ENCODE data around the gene ZZZ3.

The ZZZ3 gene

DNA sequence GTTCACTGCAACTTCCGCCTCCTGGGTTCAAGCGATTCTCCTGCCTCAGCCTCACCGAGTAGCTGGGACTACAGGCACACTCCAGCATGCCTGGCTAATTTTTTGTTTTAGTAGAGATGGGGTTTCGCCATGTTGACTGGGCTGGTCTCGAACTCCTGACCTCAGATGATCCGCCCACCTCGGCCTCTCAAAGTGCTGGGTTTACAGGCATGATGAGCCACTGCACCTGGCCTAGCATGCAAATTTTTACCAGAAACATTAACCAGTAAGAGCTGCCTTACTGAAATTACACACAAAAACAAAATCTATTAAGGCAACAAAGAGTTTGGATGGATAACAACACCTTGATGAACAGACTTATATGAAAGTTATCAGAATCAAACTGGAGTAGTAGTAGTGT is 12.1 kb downstream of the ZZZ3 start:
- peaks cover 94% of the 10 kb centered on the region for H3K79me2 ChIP-seq (ENCODE audit: control insufficient read depth, insufficient read depth, low read length, unreplicated experiment)
- H3K27me3 ChIP-seq (ENCODE audit: insufficient read depth, low read length) = no peaks in the 10 kb centered on the region
- no peaks in the 10 kb centered on the region for H3K36me3 ChIP-seq (ENCODE audit: insufficient read depth, low read length)
- no peak overlapping the region for H3K27ac ChIP-seq (ENCODE audit: low read depth, low read length)
- peaks cover 26% of the 10 kb centered on the region for H3K4me1 ChIP-seq (ENCODE audit: control insufficient read depth, insufficient read depth, low read length, unreplicated experiment)
- no peak overlapping the region for H2AFZ ChIP-seq (ENCODE audit: low read length, unreplicated experiment)
- H3K4me3 ChIP-seq (ENCODE audit: low read depth, low read length) = no peak overlapping the region

DNA sequence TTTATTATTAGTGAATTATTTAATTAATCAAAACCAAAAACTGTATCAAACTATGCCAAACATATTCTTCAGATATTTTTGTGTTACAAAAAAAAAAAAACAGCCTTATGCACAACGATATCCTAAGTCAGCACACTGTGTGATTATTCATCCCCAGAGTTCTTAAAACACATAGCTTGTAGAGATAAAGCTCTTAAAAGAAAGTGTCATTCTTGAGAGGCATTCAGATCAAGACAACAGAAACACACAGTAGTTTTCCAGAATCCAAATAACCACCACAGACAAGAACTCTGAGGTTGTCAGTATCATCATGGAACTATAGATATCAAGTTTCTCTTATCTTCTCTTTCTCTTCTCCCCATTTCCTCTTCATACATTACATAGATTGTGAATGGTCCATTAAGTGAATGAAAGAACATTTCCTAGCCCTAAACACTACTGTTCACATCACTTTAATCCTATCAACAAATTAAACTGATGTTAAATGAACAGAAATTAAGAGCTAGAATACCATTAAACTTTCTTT is 13.5 kb downstream of the ZZZ3 start:
- H3K27ac ChIP-seq (ENCODE audit: low read depth, low read length) = no peak overlapping the region
- no peak overlapping the region for H2AFZ ChIP-seq (ENCODE audit: low read length, unreplicated experiment)
- H3K79me2 ChIP-seq (ENCODE audit: control insufficient read depth, insufficient read depth, low read length, unreplicated experiment) = peaks cover 96% of the 10 kb centered on the region
- no peaks in the 10 kb centered on the region for H3K36me3 ChIP-seq (ENCODE audit: insufficient read depth, low read length)
- no peaks in the 10 kb centered on the region for H3K27me3 ChIP-seq (ENCODE audit: insufficient read depth, low read length)
- H3K4me3 ChIP-seq (ENCODE audit: low read depth, low read length) = no peak overlapping the region
- peaks cover 29% of the 10 kb centered on the region for H3K4me1 ChIP-seq (ENCODE audit: control insufficient read depth, insufficient read depth, low read length, unreplicated experiment)

DNA sequence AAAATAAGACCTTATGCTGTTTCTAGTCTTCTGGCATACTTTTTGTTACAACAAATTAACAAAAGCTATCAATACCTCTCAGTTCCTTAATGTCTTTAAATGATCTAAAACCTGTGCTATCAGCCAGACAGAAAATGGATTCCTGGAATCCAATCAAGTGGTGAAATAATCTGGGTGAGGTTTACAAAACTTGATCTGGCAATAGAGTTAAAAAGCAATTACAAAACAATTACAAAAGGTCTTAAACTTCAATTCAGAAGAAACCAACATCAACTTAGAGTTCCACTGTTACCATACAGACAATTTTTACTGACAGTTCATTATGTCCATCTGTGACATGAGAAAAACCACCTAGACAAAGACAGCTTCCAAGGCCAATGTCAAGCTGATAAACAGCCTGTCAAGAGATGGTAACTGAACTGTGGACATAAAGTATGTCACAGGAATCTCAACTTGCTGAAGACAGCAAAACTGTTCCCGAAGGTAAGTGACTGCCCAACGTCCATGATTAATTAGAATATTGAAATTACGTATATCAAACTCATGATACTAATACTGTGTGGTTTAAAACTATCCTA is 17.4 kb downstream of the ZZZ3 start:
- Histone ChIP-seq H3K4me3 (ENCODE audit: low read depth, low read length) (no peak overlapping the region), H3K36me3 (ENCODE audit: insufficient read depth, low read length) (no peaks in the 10 kb centered on the region), H3K27ac (ENCODE audit: low read depth, low read length) (no peak overlapping the region), H3K79me2 (ENCODE audit: control insufficient read depth, insufficient read depth, low read length, unreplicated experiment) (peaks cover 92% of the 10 kb centered on the region), H3K4me1 (ENCODE audit: control insufficient read depth, insufficient read depth, low read length, unreplicated experiment) (peaks cover 5% of the 10 kb centered on the region), H3K27me3 (ENCODE audit: insufficient read depth, low read length) (no peaks in the 10 kb centered on the region), H2AFZ (ENCODE audit: low read length, unreplicated experiment) (no peak overlapping the region)

DNA sequence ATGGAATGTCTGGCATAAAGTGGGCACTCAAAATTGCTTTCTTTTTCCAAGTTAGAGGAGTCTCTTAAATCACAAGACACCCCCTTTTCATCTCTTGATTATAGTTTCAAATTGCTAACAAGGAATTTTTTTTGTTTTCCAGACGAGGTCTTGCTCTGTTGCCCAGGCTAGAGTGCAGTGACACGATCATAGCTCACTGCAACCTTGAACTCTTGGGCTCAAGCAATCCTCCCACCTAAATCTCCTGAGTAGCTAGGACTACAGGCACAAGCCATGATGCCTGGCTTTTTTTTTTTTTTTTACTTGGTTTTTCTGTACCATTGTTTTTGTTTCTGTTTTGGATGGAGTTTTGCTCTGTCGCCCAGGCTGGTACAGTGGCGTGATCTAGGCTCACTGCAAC is 20.8 kb downstream of the ZZZ3 start:
- Histone ChIP-seq H3K27me3 (ENCODE audit: insufficient read depth, low read length) (no peaks in the 10 kb centered on the region), H3K79me2 (ENCODE audit: control insufficient read depth, insufficient read depth, low read length, unreplicated experiment) (peaks cover 76% of the 10 kb centered on the region), H3K4me3 (ENCODE audit: low read depth, low read length) (no peak overlapping the region), H3K36me3 (ENCODE audit: insufficient read depth, low read length) (no peaks in the 10 kb centered on the region; the same call in 1 of the 2 replicates), H3K27ac (ENCODE audit: low read depth, low read length) (no peak overlapping the region), H3K4me1 (ENCODE audit: control insufficient read depth, insufficient read depth, low read length, unreplicated experiment) (peaks cover 5% of the 10 kb centered on the region), H2AFZ (ENCODE audit: low read length, unreplicated experiment) (no peak overlapping the region)

GRCh38 chr1:77659879-77660593 is 22.4 kb downstream of the ZZZ3 start:
- Histone ChIP-seq H3K79me2 (ENCODE audit: control insufficient read depth, insufficient read depth, low read length, unreplicated experiment) (peaks cover 75% of the 10 kb centered on the region), H3K27ac (ENCODE audit: low read depth, low read length) (no peak overlapping the region), H2AFZ (ENCODE audit: low read length, unreplicated experiment) (no peak overlapping the region), H3K4me1 (ENCODE audit: control insufficient read depth, insufficient read depth, low read length, unreplicated experiment) (peaks cover 3% of the 10 kb centered on the region), H3K36me3 (ENCODE audit: insufficient read depth, low read length) (no peaks in the 10 kb centered on the region; the same call in 1 of the 2 replicates), H3K27me3 (ENCODE audit: insufficient read depth, low read length) (no peaks in the 10 kb centered on the region), H3K4me3 (ENCODE audit: low read depth, low read length) (no peak overlapping the region)

- H3K79me2 ChIP-seq (ENCODE audit: control insufficient read depth, insufficient read depth, low read length, unreplicated experiment) = peaks cover 69% of the 10 kb centered on the region
- no peak overlapping the region for H2AFZ ChIP-seq (ENCODE audit: low read length, unreplicated experiment)
- H3K36me3 ChIP-seq (ENCODE audit: insufficient read depth, low read length) = no peaks in the 10 kb centered on the region; the same call in 1 of the 2 replicates
- H3K27me3 ChIP-seq (ENCODE audit: insufficient read depth, low read length) = no peaks in the 10 kb centered on the region
- no peaks in the 10 kb centered on the region for H3K4me1 ChIP-seq (ENCODE audit: control insufficient read depth, insufficient read depth, low read length, unreplicated experiment)
- H3K27ac ChIP-seq (ENCODE audit: low read depth, low read length) = no peak overlapping the region
- H3K4me3 ChIP-seq (ENCODE audit: low read depth, low read length) = no peak overlapping the region
These were observed 24.2 kb downstream of the ZZZ3 start for GRCh38 chr1:77658271-77658670.

DNA sequence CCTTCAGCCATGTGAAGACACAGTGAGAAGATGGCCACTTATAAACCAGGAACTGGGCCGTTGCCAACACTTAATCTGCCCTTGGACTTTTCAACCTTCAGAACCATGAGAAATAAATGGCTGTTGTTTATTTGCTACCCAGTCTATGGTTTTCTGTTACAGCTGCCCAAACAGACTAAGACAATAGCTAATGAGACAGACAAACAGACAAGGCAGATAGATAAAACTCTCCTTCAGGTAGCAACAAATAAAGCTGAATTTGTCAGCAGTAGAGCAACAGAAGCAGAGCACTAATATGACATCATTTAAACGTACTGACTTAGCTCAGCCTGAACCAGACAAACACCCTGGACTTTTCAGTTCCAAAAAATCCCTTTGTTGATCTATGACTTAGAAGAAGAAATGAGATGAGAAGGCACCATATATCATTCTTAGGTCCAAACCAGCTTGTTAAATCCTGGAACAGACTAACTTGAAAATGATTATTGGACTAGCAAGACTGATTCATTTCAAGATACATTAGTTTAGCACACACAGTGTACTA is 27.0 kb downstream of the ZZZ3 start:
- no peak overlapping the region for H2AFZ ChIP-seq (ENCODE audit: low read length, unreplicated experiment)
- peaks cover 11% of the 10 kb centered on the region for H3K36me3 ChIP-seq (ENCODE audit: insufficient read depth, low read length)
- no peaks in the 10 kb centered on the region for H3K27me3 ChIP-seq (ENCODE audit: insufficient read depth, low read length)
- H3K27ac ChIP-seq (ENCODE audit: low read depth, low read length) = no peak overlapping the region
- peaks cover 5% of the 10 kb centered on the region for H3K4me1 ChIP-seq (ENCODE audit: control insufficient read depth, insufficient read depth, low read length, unreplicated experiment)
- H3K79me2 ChIP-seq (ENCODE audit: control insufficient read depth, insufficient read depth, low read length, unreplicated experiment) = peaks cover 67% of the 10 kb centered on the region
- H3K4me3 ChIP-seq (ENCODE audit: low read depth, low read length) = no peak overlapping the region

- H3K36me3 ChIP-seq (ENCODE audit: insufficient read depth, low read length) = peaks cover 24% of the 10 kb centered on the region
- H3K27ac ChIP-seq (ENCODE audit: low read depth, low read length) = no peak overlapping the region
- peaks cover 5% of the 10 kb centered on the region for H3K4me1 ChIP-seq (ENCODE audit: control insufficient read depth, insufficient read depth, low read length, unreplicated experiment)
- no peak overlapping the region for H3K4me3 ChIP-seq (ENCODE audit: low read depth, low read length)
- no peaks in the 10 kb centered on the region for H3K27me3 ChIP-seq (ENCODE audit: insufficient read depth, low read length)
- peaks cover 78% of the 10 kb centered on the region for H3K79me2 ChIP-seq (ENCODE audit: control insufficient read depth, insufficient read depth, low read length, unreplicated experiment)
- no peak overlapping the region for H2AFZ ChIP-seq (ENCODE audit: low read length, unreplicated experiment)
These were observed 29.4 kb downstream of the ZZZ3 start for GRCh38 chr1:77652970-77653516.

GRCh38 chr1:77652268-77652667 is 30.2 kb downstream of the ZZZ3 start:
- Histone ChIP-seq H3K36me3 (ENCODE audit: insufficient read depth, low read length) (peaks cover 24% of the 10 kb centered on the region), H3K27me3 (ENCODE audit: insufficient read depth, low read length) (no peaks in the 10 kb centered on the region), H3K79me2 (ENCODE audit: control insufficient read depth, insufficient read depth, low read length, unreplicated experiment) (peaks cover 80% of the 10 kb centered on the region), H2AFZ (ENCODE audit: low read length, unreplicated experiment) (no peak overlapping the region), H3K4me1 (ENCODE audit: control insufficient read depth, insufficient read depth, low read length, unreplicated experiment) (peaks cover 5% of the 10 kb centered on the region), H3K27ac (ENCODE audit: low read depth, low read length) (no peak overlapping the region), H3K4me3 (ENCODE audit: low read depth, low read length) (no peak overlapping the region)

- peaks cover 31% of the 10 kb centered on the region for H3K36me3 ChIP-seq (ENCODE audit: insufficient read depth, low read length)
- H3K27me3 ChIP-seq (ENCODE audit: insufficient read depth, low read length) = no peaks in the 10 kb centered on the region
- H3K79me2 ChIP-seq (ENCODE audit: control insufficient read depth, insufficient read depth, low read length, unreplicated experiment) = peaks cover 84% of the 10 kb centered on the region
- H3K4me3 ChIP-seq (ENCODE audit: low read depth, low read length) = no peak overlapping the region
- peaks cover 5% of the 10 kb centered on the region for H3K4me1 ChIP-seq (ENCODE audit: control insufficient read depth, insufficient read depth, low read length, unreplicated experiment)
- H2AFZ ChIP-seq (ENCODE audit: low read length, unreplicated experiment) = no peak overlapping the region
- no peak overlapping the region for H3K27ac ChIP-seq (ENCODE audit: low read depth, low read length)
These were observed 33.3 kb downstream of the ZZZ3 start for GRCh38 chr1:77649127-77649526.

All from ACC112 (cell line).